Gastroesophageal sphincter (tissue), 3 donors: Measurements from ENCODE around the gene SIRT4.

Experiments used
- EP300 ChIP-seq: sonication (generic); formaldehyde crosslinking; IDR thresholded peaks from one replicate; pipeline ENCODE4 v1.6.1; 2017; ENCODE audit warnings: antibody characterized with exemption, mild to moderate bottlenecking
- POLR2A ChIP-seq, 2 donors: fragments of 450-650 bp; IDR thresholded peaks; one replicate each; pipeline ENCODE4 v1.6.1; 2017; ENCODE audit warnings: antibody characterized with exemption in 2 of 2, mild to moderate bottlenecking in 2 of 2, moderate library complexity in 1 of 2
- POLR2AphosphoS5 ChIP-seq: sonication (generic); formaldehyde crosslinking; IDR thresholded peaks from one replicate; pipeline ENCODE4 v1.6.1; 2017; ENCODE audit warnings: antibody characterized with exemption
- TF ChIP-seq, protein P1 (sequence below), 4 experiments: fragments of 200-600 bp in 2 of 4; fragments of 450-650 bp in 2 of 4; sonication (generic) in 1 of 4; IDR thresholded peaks; one replicate each; pipeline ENCODE4 v1.5.1; 2017 to 2019; ENCODE audit warnings: antibody characterized with exemption in 4 of 4, mild to moderate bottlenecking in 2 of 4, moderate library complexity in 2 of 4

- TF ChIP-seq EP300 (no peak), POLR2A (IDR thresholded peaks at IDR 0.05) (no peak), POLR2AphosphoS5 (no peak)
- TF ChIP-seq, protein P1, sequence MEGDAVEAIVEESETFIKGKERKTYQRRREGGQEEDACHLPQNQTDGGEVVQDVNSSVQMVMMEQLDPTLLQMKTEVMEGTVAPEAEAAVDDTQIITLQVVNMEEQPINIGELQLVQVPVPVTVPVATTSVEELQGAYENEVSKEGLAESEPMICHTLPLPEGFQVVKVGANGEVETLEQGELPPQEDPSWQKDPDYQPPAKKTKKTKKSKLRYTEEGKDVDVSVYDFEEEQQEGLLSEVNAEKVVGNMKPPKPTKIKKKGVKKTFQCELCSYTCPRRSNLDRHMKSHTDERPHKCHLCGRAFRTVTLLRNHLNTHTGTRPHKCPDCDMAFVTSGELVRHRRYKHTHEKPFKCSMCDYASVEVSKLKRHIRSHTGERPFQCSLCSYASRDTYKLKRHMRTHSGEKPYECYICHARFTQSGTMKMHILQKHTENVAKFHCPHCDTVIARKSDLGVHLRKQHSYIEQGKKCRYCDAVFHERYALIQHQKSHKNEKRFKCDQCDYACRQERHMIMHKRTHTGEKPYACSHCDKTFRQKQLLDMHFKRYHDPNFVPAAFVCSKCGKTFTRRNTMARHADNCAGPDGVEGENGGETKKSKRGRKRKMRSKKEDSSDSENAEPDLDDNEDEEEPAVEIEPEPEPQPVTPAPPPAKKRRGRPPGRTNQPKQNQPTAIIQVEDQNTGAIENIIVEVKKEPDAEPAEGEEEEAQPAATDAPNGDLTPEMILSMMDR (IDR thresholded peaks at IDR 0.05): no peak
Measured at GRCh38 chr12:120346681-120347080, 44.6 kb downstream of the SIRT4 start.
